SU-DHL-6 (cell line): ENCODE measurements around the gene DYSF.

Experiments
- H2AFZ ChIP-seq: fragments of 200-600 bp; sonication (generic); 2 replicates; pipeline ENCODE4 v1.6.1; 2014; ENCODE audit warnings: low read depth, mild to moderate bottlenecking, moderate library complexity, mixed read lengths, antibody characterized with exemption, low read length; ENCODE audit not compliant: severe bottlenecking
- H3F3A ChIP-seq: fragments of 200-600 bp; shearing (Covaris generic); 2 replicates; pipeline ENCODE4 v1.6.0; 2016; ENCODE audit warnings: antibody characterized with exemption, mild to moderate bottlenecking; ENCODE audit not compliant: insufficient read depth
- H3K27ac ChIP-seq: fragments of 200-600 bp; sonication (generic); 2 replicates; pipeline ENCODE4 v1.5.1; 2016; ENCODE audit warnings: low read depth, mild to moderate bottlenecking, low read length, moderate library complexity, mixed read lengths
- H3K27me3 ChIP-seq: fragments of 200-600 bp; sonication (generic), shearing (Covaris generic); 2 replicates; pipeline ENCODE4 v1.6.0; 2014; ENCODE audit warnings: mild to moderate bottlenecking, low read length
- H3K36me3 ChIP-seq: fragments of 200-600 bp; sonication (generic); 2 replicates; pipeline ENCODE4 v1.6.1; 2014; ENCODE audit warnings: mild to moderate bottlenecking, low read length, mixed read lengths
- H3K4me2 ChIP-seq: fragments of 300-600, 200-600 bp; shearing (Covaris generic), sonication (generic); 2 replicates; pipeline ENCODE4 v1.6.0; 2014; ENCODE audit warnings: low read length, low read depth, mild to moderate bottlenecking; ENCODE audit not compliant: poor library complexity, severe bottlenecking
- H3K4me3 ChIP-seq: fragments of 200-600 bp; sonication (generic); 2 replicates; pipeline ENCODE4 v1.5.1; 2014; ENCODE audit warnings: antibody characterized with exemption, low read length, mild to moderate bottlenecking, mixed read lengths; ENCODE audit not compliant: insufficient read depth, poor library complexity, severe bottlenecking
- H3K79me2 ChIP-seq: fragments of 200-600 bp; sonication (generic); 2 replicates; pipeline ENCODE4 v1.6.1; 2014; ENCODE audit warnings: mild to moderate bottlenecking, low read length, moderate library complexity; ENCODE audit not compliant: insufficient read depth
- H3K9ac ChIP-seq: fragments of 200-600 bp; sonication (generic); 2 replicates; pipeline ENCODE4 v1.7.0; 2014; ENCODE audit warnings: mild to moderate bottlenecking, low read length
- H3K9me2 ChIP-seq: fragments of 200-600 bp; sonication (generic); replicated peaks from 2 replicates; pipeline ENCODE4 v1.6.1; 2014; ENCODE audit warnings: low read length; ENCODE audit not compliant: insufficient read depth
- H3K9me3 ChIP-seq: fragments of 200-600 bp; sonication (generic); 2 replicates; pipeline ENCODE4 v1.6.1; 2014; ENCODE audit warnings: low read length, mixed read lengths; ENCODE audit not compliant: insufficient read depth
- H4K20me1 ChIP-seq: fragments of 200-600 bp; sonication (generic); 2 replicates; pipeline ENCODE4 v1.6.1; 2014; ENCODE audit warnings: low read depth, mild to moderate bottlenecking, antibody characterized with exemption, low read length, moderate library complexity, mixed read lengths
- CTCF ChIP-seq: fragments of 200-600 bp; sonication (generic); IDR thresholded peaks from one replicate; pipeline ENCODE4 v1.5.1; 2017; ENCODE audit warnings: antibody characterized with exemption, mild to moderate bottlenecking, low read length, moderate library complexity; ENCODE audit not compliant: insufficient read depth, poor library complexity, severe bottlenecking
- EZH2phosphoT487 ChIP-seq: fragments of 200-600 bp; sonication (generic), shearing (Covaris generic); conservative IDR thresholded peaks from 2 replicates; pipeline ENCODE4 v1.6.1; 2018; ENCODE audit warnings: mild to moderate bottlenecking, antibody characterized with exemption, low read length, moderate library complexity, mixed read lengths

Gene DYSF

DNA sequence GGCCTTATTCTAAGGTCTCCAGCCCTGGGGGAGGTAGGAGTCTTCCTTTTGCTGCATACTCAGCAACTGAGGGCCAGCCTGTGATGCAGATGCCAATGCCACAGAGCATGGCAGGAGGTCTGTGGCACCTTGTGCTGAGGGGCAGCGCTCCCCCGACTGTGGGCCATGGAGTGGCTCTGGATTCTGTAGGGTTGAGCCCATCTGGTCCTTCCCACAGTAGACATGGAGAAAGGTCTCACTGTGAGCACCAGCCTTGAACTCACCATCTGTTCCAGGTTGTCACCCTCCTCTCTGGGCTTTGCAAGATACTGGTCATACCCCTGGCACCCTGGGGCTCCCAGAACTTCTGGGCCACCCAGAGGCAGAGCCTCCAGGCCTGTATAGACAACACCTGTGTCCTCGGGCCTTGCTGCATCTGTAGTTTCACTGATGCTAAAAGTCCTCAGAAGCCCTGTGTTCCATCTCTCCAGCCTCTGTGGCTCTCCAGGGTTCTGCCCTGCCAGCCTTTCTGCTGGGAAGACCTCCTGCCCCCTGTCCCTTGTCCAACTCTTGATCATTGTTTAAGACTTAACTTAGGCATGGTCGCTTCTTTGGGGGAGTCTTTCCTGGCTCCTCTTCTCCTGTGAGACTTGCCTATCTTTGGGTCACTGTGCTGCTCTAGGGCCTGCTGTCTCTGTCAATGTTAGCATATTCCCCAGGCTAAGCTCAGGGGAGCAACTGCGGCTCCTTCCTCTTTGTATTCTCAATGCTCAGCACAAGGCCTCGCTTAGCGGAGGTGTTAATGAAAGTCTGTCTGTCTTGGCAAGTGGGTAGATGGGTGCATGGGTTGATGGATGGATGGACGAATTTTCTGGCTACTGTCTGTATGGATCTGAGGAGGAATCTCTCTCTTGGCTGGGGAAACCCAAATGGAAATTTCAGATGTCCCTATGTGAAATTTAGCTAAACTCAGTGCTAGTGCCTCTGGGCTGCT, 160.9 kb downstream of the DYSF start:
- H3K79me2 ChIP-seq = no peaks in the 10 kb centered on the region
- H3K4me2 ChIP-seq = no peak overlapping the region

DNA sequence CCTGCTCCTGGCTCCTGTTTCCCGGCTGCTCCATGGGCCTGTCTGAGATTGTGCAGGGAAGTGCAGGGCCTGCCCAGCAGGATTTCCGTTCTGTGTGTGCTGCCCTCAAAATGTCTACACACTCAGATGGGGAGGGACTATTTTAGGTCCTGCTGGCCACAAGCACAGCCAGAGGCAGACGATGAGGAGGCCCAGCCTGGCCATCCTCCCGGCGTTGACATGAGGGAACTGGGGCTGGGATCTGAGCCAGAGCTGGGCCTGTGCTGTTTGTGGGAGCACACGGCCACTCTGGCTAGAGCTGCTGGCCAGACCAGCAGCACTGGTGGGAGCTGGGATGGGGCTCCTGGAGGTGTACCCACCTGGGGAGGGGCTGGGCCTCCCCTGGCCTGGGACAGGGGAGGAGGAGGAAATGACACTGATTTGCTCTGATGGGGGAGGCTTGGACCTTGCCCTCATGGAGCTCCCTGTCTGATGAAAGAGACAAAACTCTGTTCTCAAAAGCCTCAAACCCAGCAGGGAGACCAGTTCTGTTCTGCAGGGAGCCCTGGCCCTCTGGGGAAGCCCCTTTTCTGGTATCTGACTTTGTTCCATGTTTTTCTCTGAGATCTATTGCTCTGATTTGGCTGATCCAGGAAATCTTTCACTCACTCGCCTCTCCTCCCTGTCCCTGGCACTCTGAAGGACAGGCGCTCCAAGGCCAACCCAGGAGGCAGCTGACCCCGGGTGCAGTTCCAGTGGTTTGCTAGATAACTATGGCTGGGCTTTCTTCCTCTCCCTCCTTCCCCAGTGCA, 161.8 kb downstream of the DYSF start:
- Histone ChIP-seq H3K9ac (no peak overlapping the region), H3K27me3 (no peaks in the 10 kb centered on the region), H3K27ac (no peak overlapping the region), H2AFZ (no peak overlapping the region), H3F3A (no peaks in the 10 kb centered on the region), H3K9me3 (no peaks in the 10 kb centered on the region), H3K9me2 (no peaks in the 10 kb centered on the region), H4K20me1 (no peaks in the 10 kb centered on the region), H3K79me2 (no peaks in the 10 kb centered on the region), H3K4me2 (no peak overlapping the region), H3K4me3 (no peak overlapping the region), H3K36me3 (no peaks in the 10 kb centered on the region)
- TF ChIP-seq CTCF (no peak), EZH2phosphoT487 (no peak)

More for the DNA sequence above, 160.9 kb downstream of the DYSF start:
- H3F3A ChIP-seq = no peaks in the 10 kb centered on the region
- no peaks in the 10 kb centered on the region for H3K9me3 ChIP-seq
- H3K27me3 ChIP-seq = no peaks in the 10 kb centered on the region
- H3K4me3 ChIP-seq = no peak overlapping the region
- no peak overlapping the region for H3K9ac ChIP-seq
- TF ChIP-seq CTCF (no peak), EZH2phosphoT487 (no peak)
- H4K20me1 ChIP-seq = no peaks in the 10 kb centered on the region
- no peaks in the 10 kb centered on the region for H3K36me3 ChIP-seq
- H3K27ac ChIP-seq = no peak overlapping the region
- H2AFZ ChIP-seq = no peak overlapping the region
- no peaks in the 10 kb centered on the region for H3K9me2 ChIP-seq

- TF ChIP-seq CTCF (no peak), EZH2phosphoT487 (no peak)
- H4K20me1 ChIP-seq = no peaks in the 10 kb centered on the region
- no peak overlapping the region for H3K4me3 ChIP-seq
- no peaks in the 10 kb centered on the region for H3K9me2 ChIP-seq
- H3F3A ChIP-seq = no peaks in the 10 kb centered on the region
- no peaks in the 10 kb centered on the region for H3K79me2 ChIP-seq
- no peak overlapping the region for H3K27ac ChIP-seq
- no peak overlapping the region for H3K9ac ChIP-seq
- H3K9me3 ChIP-seq = no peaks in the 10 kb centered on the region
- no peaks in the 10 kb centered on the region for H3K27me3 ChIP-seq
- H2AFZ ChIP-seq = no peak overlapping the region
- H3K36me3 ChIP-seq = no peaks in the 10 kb centered on the region
- no peak overlapping the region for H3K4me2 ChIP-seq
Observed at GRCh38 chr2:71615767-71616730, 162.7 kb downstream of the DYSF start.
